ENCODE results near the gene AUP1.

The AUP1 gene

GRCh38 chr2:74560591-74560990 is 31.1 kb upstream of the AUP1 start:
- Histone ChIP-seq H2BK12ac (ENCODE audit: low read length) (no peak overlapping the region), H2BK120ac (ENCODE audit: insufficient read depth, low read length, poor library complexity) (no peak overlapping the region)
- WGBS (ENCODE audit: extremely low coverage, insufficient coverage, insufficient read length): no CpG with 5 or more reads among the region's 6 CpGs

DNA sequence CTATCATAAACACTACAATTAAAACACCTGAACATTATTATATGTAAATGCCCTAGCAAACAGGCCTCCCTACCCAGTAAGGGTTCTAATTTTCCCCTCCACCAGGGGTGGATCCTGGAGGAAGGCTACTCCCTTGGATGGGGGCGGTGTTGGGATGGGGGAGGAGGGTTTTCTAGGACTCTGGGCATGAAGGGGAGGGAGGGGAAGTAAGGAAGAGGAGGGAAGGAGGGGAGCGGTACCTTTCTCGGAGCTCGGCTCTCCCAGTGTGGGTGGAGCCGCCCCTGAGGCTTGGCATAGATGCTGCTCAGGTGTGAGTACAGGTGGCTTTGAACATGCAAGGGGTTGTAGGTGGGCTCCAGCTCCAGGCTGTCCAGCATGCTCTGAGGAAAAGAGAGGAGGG is 30.4 kb upstream of the AUP1 start:
- Histone ChIP-seq H4K8ac (ENCODE audit: low read depth, low read length) (no peak overlapping the region), H4K91ac (ENCODE audit: low read depth, low read length) (no peak overlapping the region), H3K27me3 (ENCODE audit: insufficient read depth, low read length) (peaks cover 7% of the 10 kb centered on the region), H3K79me2 (ENCODE audit: control insufficient read depth, insufficient read depth, low read length, poor library complexity) (no peaks in the 10 kb centered on the region), H3K9me3 (ENCODE audit: insufficient read depth, low read depth, low read length) (peaks cover 4% of the 10 kb centered on the region), H3K4me2 (ENCODE audit: low read length) (no peak overlapping the region), H3K23ac (ENCODE audit: low read length) (no peak overlapping the region), H2AFZ (ENCODE audit: insufficient read depth, low read length, poor library complexity) (no peak overlapping the region), H3K4ac (ENCODE audit: low read depth, low read length) (no peak overlapping the region), H4K12ac (ENCODE audit: low read depth, low read length) (no peak overlapping the region), H3K18ac (ENCODE audit: low read length) (no peak overlapping the region), H3K27ac (ENCODE audit: low read depth, low read length) (no peak overlapping the region), H3K14ac (ENCODE audit: low read length) (no peak overlapping the region), H3K79me1 (ENCODE audit: low read length) (no peaks in the 10 kb centered on the region), H2BK120ac (ENCODE audit: insufficient read depth, low read length, poor library complexity) (no peak overlapping the region), H2AK5ac (ENCODE audit: low read length) (no peak overlapping the region), H3K4me1 (ENCODE audit: control insufficient read depth in 1 of 2, insufficient read depth in 2 of 2, low read length in 2 of 2) (peaks cover 3 to 10% of the 10 kb centered on the region in 2 experiments), H2BK12ac (ENCODE audit: low read length) (no peak overlapping the region), H2BK5ac (ENCODE audit: low read depth, low read length, poor library complexity) (no peak overlapping the region), H3K9ac (ENCODE audit: low read length) (no peak overlapping the region), H3K36me3 (ENCODE audit: control insufficient read depth in 1 of 2, insufficient read depth in 2 of 2, low read length in 2 of 2) (no peaks in the 10 kb centered on the region), H3K4me3 (ENCODE audit: low read depth, low read length) (no peak overlapping the region)
- no peak for DNase-seq
- no CpG with 5 or more reads among the region's 5 CpGs for WGBS (ENCODE audit: extremely low coverage, insufficient coverage, insufficient read length)

More at GRCh38 chr2:74560591-74560990, 31.1 kb upstream of the AUP1 start:
- Histone ChIP-seq H3K14ac (ENCODE audit: low read length) (no peak overlapping the region), H3K18ac (ENCODE audit: low read length) (no peak overlapping the region), H3K23ac (ENCODE audit: low read length) (no peak overlapping the region), H3K27ac (ENCODE audit: low read depth, low read length) (no peak overlapping the region), H4K8ac (ENCODE audit: low read depth, low read length) (no peak overlapping the region), H3K4me3 (ENCODE audit: low read depth, low read length) (no peak overlapping the region), H3K4me1 (ENCODE audit: control insufficient read depth in 1 of 2, insufficient read depth in 2 of 2, low read length in 2 of 2) (peaks cover 0 to 4% of the 10 kb centered on the region in 2 experiments), H3K79me2 (ENCODE audit: control insufficient read depth, insufficient read depth, low read length, poor library complexity) (no peaks in the 10 kb centered on the region), H3K36me3 (ENCODE audit: control insufficient read depth in 1 of 2, insufficient read depth in 2 of 2, low read length in 2 of 2) (no peaks in the 10 kb centered on the region), H3K9ac (ENCODE audit: low read length) (no peak overlapping the region), H4K91ac (ENCODE audit: low read depth, low read length) (no peak overlapping the region), H3K27me3 (ENCODE audit: insufficient read depth, low read length) (peaks cover 2% of the 10 kb centered on the region), H3K9me3 (ENCODE audit: insufficient read depth, low read depth, low read length) (peaks cover 4% of the 10 kb centered on the region), H2AFZ (ENCODE audit: insufficient read depth, low read length, poor library complexity) (no peak overlapping the region), H3K4ac (ENCODE audit: low read depth, low read length) (no peak overlapping the region), H2AK5ac (ENCODE audit: low read length) (no peak overlapping the region), H3K79me1 (ENCODE audit: low read length) (no peaks in the 10 kb centered on the region), H3K4me2 (ENCODE audit: low read length) (no peak overlapping the region), H2BK5ac (ENCODE audit: low read depth, low read length, poor library complexity) (no peak overlapping the region), H4K12ac (ENCODE audit: low read depth, low read length) (no peak overlapping the region)
- DNase-seq: no peak

- H3K4me2 ChIP-seq (ENCODE audit: low read length): no peak overlapping the region
- peaks cover 12% of the 10 kb centered on the region for H3K27me3 ChIP-seq (ENCODE audit: insufficient read depth, low read length)
- no peak overlapping the region for H2AFZ ChIP-seq (ENCODE audit: insufficient read depth, low read length, poor library complexity)
- H3K36me3 ChIP-seq (ENCODE audit: control insufficient read depth in 1 of 2, insufficient read depth in 2 of 2, low read length in 2 of 2): no peaks in the 10 kb centered on the region
- peaks cover 7% of the 10 kb centered on the region for H3K79me1 ChIP-seq (ENCODE audit: low read length)
- H3K9me3 ChIP-seq (ENCODE audit: insufficient read depth, low read depth, low read length): peaks cover 4% of the 10 kb centered on the region
- no peak overlapping the region for H3K4me3 ChIP-seq (ENCODE audit: low read depth, low read length)
- H3K9ac ChIP-seq (ENCODE audit: low read length): no peak overlapping the region
- no peak overlapping the region for H3K27ac ChIP-seq (ENCODE audit: low read depth, low read length)
- H2BK12ac ChIP-seq (ENCODE audit: low read length): no peak overlapping the region
- no peak overlapping the region for H3K4ac ChIP-seq (ENCODE audit: low read depth, low read length)
- no peak overlapping the region for H2BK120ac ChIP-seq (ENCODE audit: insufficient read depth, low read length, poor library complexity)
- H2AK5ac ChIP-seq (ENCODE audit: low read length): no peak overlapping the region
- H4K12ac ChIP-seq (ENCODE audit: low read depth, low read length): no peak overlapping the region
- DNase-seq: no peak
- no peak overlapping the region for H4K8ac ChIP-seq (ENCODE audit: low read depth, low read length)
- no peak overlapping the region for H3K23ac ChIP-seq (ENCODE audit: low read length)
- H4K91ac ChIP-seq (ENCODE audit: low read depth, low read length): no peak overlapping the region
- no peak overlapping the region for H3K18ac ChIP-seq (ENCODE audit: low read length)
- no peaks in the 10 kb centered on the region for H3K79me2 ChIP-seq (ENCODE audit: control insufficient read depth, insufficient read depth, low read length, poor library complexity)
- no peak overlapping the region for H2BK5ac ChIP-seq (ENCODE audit: low read depth, low read length, poor library complexity)
- WGBS (ENCODE audit: extremely low coverage, insufficient coverage, insufficient read length): no CpG with 5 or more reads among the region's 7 CpGs
- H3K14ac ChIP-seq (ENCODE audit: low read length): no peak overlapping the region
- peaks cover 4 to 17% of the 10 kb centered on the region in 2 experiments for H3K4me1 ChIP-seq (ENCODE audit: control insufficient read depth in 1 of 2, insufficient read depth in 2 of 2, low read length in 2 of 2)
Observed at GRCh38 chr2:74558284-74559230, 29.1 kb upstream of the AUP1 start.

DNA sequence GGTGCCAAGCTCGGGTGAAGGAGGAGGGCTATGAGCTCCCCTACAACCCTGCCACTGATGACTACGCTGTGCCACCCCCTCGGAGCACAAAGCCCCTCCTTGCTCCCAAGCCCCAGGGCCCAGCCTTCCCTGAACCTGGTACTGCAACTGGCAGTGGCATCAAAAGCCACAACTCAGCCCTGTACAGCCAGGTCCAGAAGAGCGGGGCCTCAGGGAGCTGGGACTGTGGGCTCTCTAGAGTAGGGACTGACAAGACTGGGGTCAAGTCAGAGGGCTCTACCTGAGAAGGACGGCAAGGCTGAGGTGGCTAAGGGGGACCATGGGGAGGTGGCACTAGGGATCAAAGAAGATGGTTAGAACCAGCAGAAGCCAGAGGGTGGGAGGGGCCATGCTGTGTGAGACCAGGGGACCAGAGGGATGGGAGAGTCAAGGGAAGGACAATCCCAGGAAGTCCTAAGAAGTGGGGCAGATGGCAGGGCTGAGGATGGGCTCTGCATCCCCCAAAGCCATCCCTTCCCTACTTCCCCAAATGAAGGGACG is 27.4 kb upstream of the AUP1 start:
- Histone ChIP-seq H4K12ac (ENCODE audit: low read depth, low read length) (no peak overlapping the region), H2AK5ac (ENCODE audit: low read length) (no peak overlapping the region), H3K9ac (ENCODE audit: low read length) (no peak overlapping the region), H3K14ac (ENCODE audit: low read length) (no peak overlapping the region), H2BK12ac (ENCODE audit: low read length) (no peak overlapping the region), H2BK120ac (ENCODE audit: insufficient read depth, low read length, poor library complexity) (no peak overlapping the region), H2AFZ (ENCODE audit: insufficient read depth, low read length, poor library complexity) (no peak overlapping the region), H3K18ac (ENCODE audit: low read length) (no peak overlapping the region), H3K4me2 (ENCODE audit: low read length) (no peak overlapping the region), H3K27me3 (ENCODE audit: insufficient read depth, low read length) (peaks cover 15% of the 10 kb centered on the region), H3K4ac (ENCODE audit: low read depth, low read length) (no peak overlapping the region), H4K8ac (ENCODE audit: low read depth, low read length) (no peak overlapping the region), H3K36me3 (ENCODE audit: control insufficient read depth in 1 of 2, insufficient read depth in 2 of 2, low read length in 2 of 2) (no peaks in the 10 kb centered on the region), H3K4me3 (ENCODE audit: low read depth, low read length) (no peak overlapping the region), H4K91ac (ENCODE audit: low read depth, low read length) (no peak overlapping the region), H3K23ac (ENCODE audit: low read length) (no peak overlapping the region), H3K79me1 (ENCODE audit: low read length) (peaks cover 7% of the 10 kb centered on the region), H3K79me2 (ENCODE audit: control insufficient read depth, insufficient read depth, low read length, poor library complexity) (no peaks in the 10 kb centered on the region), H3K9me3 (ENCODE audit: insufficient read depth, low read depth, low read length) (peaks cover 4% of the 10 kb centered on the region), H2BK5ac (ENCODE audit: low read depth, low read length, poor library complexity) (no peak overlapping the region), H3K4me1 (ENCODE audit: control insufficient read depth in 1 of 2, insufficient read depth in 2 of 2, low read length in 2 of 2) (peaks cover 8 to 21% of the 10 kb centered on the region in 2 experiments), H3K27ac (ENCODE audit: low read depth, low read length) (no peak overlapping the region)
- no peak for DNase-seq
- WGBS (ENCODE audit: extremely low coverage, insufficient coverage, insufficient read length): no CpG with 5 or more reads among the region's 6 CpGs
